HCT116 (cell line): ENCODE measurements around the gene ZYX. TPM values are rescaled to one million over a fixed set of nuclear protein-coding genes. Genes with fewer than 3 reads are reported as not detected.

Experiments
- ATAC-seq: fragments of 200-7000 bp; cut with Tn5 transposase; 2 replicates; pipeline ENCODE4 v1.9.1; 2020; ENCODE audit warnings: mild to moderate bottlenecking, moderate library complexity
- BruUV-seq: library from RNA; stranded (reverse); fragments of 400-500 nt; replicated peaks from 2 replicates; lab custom pipeline; 2021; lab: Mats Ljungman, UMichigan
- CTCF ChIA-PET: fragments of 300-600 bp; sonication (Branson Sonifier 250); formaldehyde crosslinking; loops from one replicate; lab custom pipeline; 2021; ENCODE audit warnings: antibody characterized with exemption; lab: Charles Lee
- POLR2A ChIA-PET: fragments of 300-600, 350-600 bp; sonication (Branson Sonifier 250); formaldehyde crosslinking; loops from one replicate; lab custom pipeline; 2021; ENCODE audit warnings: antibody characterized with exemption; lab: Charles Lee
- RAD21 ChIA-PET, 2 experiments: fragments of 300-600 bp; sonication (Branson Sonifier 250); formaldehyde crosslinking; loops; one replicate each; lab custom pipeline; 2023; ENCODE audit warnings: low total read pairs in 2 of 2; ENCODE audit not compliant: uncharacterized antibody in 2 of 2, unreplicated experiment in 2 of 2, low non-redundant PET in 1 of 2; lab: Charles Lee
- DNase-seq: peaks from one replicate; pipeline ENCODE4 v3.0.0-alpha.2; 2010; ENCODE audit warnings: low read depth, low spot score
- H2AFZ ChIP-seq: fragments of 200-600 bp; shearing (Covaris generic), sonication (generic); 2 replicates; pipeline ENCODE4 v1.6.1; 2017; ENCODE audit warnings: low read depth, mixed run types, mixed read lengths, antibody characterized with exemption, low read length; ENCODE audit not compliant: poor library complexity, severe bottlenecking
- H3K27ac ChIP-seq: 2 replicates; pipeline ENCODE4 v1.5.1; 2012; ENCODE audit warnings: low read depth, low read length
- H3K27me3 ChIP-seq: fragments of 200-600 bp; sonication (generic); 2 replicates; pipeline ENCODE4 v1.6.1; 2016; ENCODE audit warnings: mixed run types, low read length, mixed read lengths; ENCODE audit not compliant: insufficient read depth
- H3K36me3 ChIP-seq, 2 experiments: fragments of 200-500 bp in 1 of 2; fragments of 200-600 bp in 1 of 2; sonication (Bioruptor generic) in 1 of 2; sonication (generic) in 1 of 2; 2 replicates each; pipeline versions ENCODE4 v1.5.1 to v1.6.1; 2014 to 2016; ENCODE audit warnings: low read length in 2 of 2, inconsistent platforms in 1 of 2, mixed read lengths in 1 of 2, mixed run types in 1 of 2; ENCODE audit not compliant: insufficient read depth in 2 of 2, control insufficient read depth in 1 of 2
- H3K4me1 ChIP-seq, 2 experiments: fragments of 200-600 bp in 1 of 2; sonication (generic) in 1 of 2; 2 replicates each; pipeline versions ENCODE4 v1.5.1 to v1.6.1; 2012 to 2017; ENCODE audit warnings: low read length in 2 of 2, inconsistent platforms in 1 of 2, mild to moderate bottlenecking in 1 of 2, mixed read lengths in 1 of 2, mixed run types in 1 of 2, moderate library complexity in 1 of 2; ENCODE audit not compliant: insufficient read depth in 2 of 2, control insufficient read depth in 1 of 2
- H3K4me2 ChIP-seq: fragments of 200-600 bp; sonication (generic); 2 replicates; pipeline ENCODE4 v1.6.1; 2017; ENCODE audit warnings: mixed run types, low read length, mixed read lengths
- H3K4me3 ChIP-seq, 2 experiments: fragments of 200-600 bp in 1 of 2; sonication (generic) in 1 of 2; replicated peaks in 1 of 2; 2 replicates each; pipeline ENCODE4 v1.5.1; 2011 to 2016; ENCODE audit warnings: low read length in 2 of 2, control low read depth in 1 of 2, low read depth in 1 of 2, mild to moderate bottlenecking in 1 of 2, mixed read lengths in 1 of 2, mixed run types in 1 of 2
- H3K79me2 ChIP-seq: fragments of 200-600 bp; sonication (generic); 2 replicates; pipeline ENCODE4 v1.6.1; 2017; ENCODE audit warnings: mild to moderate bottlenecking, mixed run types, low read length, moderate library complexity, mixed read lengths; ENCODE audit not compliant: insufficient read depth
- H3K9ac ChIP-seq: fragments of 200-600 bp; sonication (generic); 2 replicates; pipeline ENCODE4 v1.6.1; 2016; ENCODE audit warnings: low read length, mixed read lengths
- H3K9me2 ChIP-seq: fragments of 200-600 bp; sonication (generic), shearing (Covaris generic); 2 replicates; pipeline ENCODE4 v1.6.1; 2017; ENCODE audit warnings: mixed run types, mild to moderate bottlenecking, moderate library complexity; ENCODE audit not compliant: insufficient read depth
- H3K9me3 ChIP-seq, 2 experiments: fragments of 200-500 bp in 1 of 2; fragments of 200-600 bp in 1 of 2; sonication (Bioruptor generic) in 1 of 2; sonication (generic) in 1 of 2; 2 replicates each; pipeline ENCODE4 v1.6.1; 2014 to 2017; ENCODE audit warnings: low read length in 2 of 2, mixed read lengths in 2 of 2, inconsistent platforms in 1 of 2, low read depth in 1 of 2, mild to moderate bottlenecking in 1 of 2, mixed run types in 1 of 2, moderate library complexity in 1 of 2; ENCODE audit not compliant: control insufficient read depth in 1 of 2, insufficient read depth in 1 of 2
- H4K20me1 ChIP-seq: fragments of 200-600 bp; sonication (generic), shearing (Covaris generic); 2 replicates; pipeline ENCODE4 v1.6.1; 2017; ENCODE audit warnings: mixed run types, mild to moderate bottlenecking, moderate library complexity; ENCODE audit not compliant: insufficient read depth
- CEBPB ChIP-seq: IDR thresholded peaks from 2 replicates; pipeline ENCODE4 v1.6.1; 2012; ENCODE audit warnings: low read depth
- EZH2 ChIP-seq: fragments of 200-600 bp; sonication (generic); IDR thresholded peaks from 2 replicates; pipeline ENCODE4 v1.6.1; 2017; ENCODE audit warnings: antibody characterized with exemption, mixed run types
- JUND ChIP-seq: IDR thresholded peaks from 2 replicates; pipeline ENCODE4 v1.6.1; 2012
- POLR2A ChIP-seq: IDR thresholded peaks from 2 replicates; pipeline ENCODE4 v1.7.0; 2011; ENCODE audit warnings: borderline replicate concordance; ENCODE audit not compliant: insufficient read depth, insufficient read length; ENCODE audit errors: extremely low read depth
- RAD21 ChIP-seq: IDR thresholded peaks from 2 replicates; pipeline ENCODE4 v1.6.1; 2012; ENCODE audit warnings: low read depth, mild to moderate bottlenecking
- SIN3A ChIP-seq: IDR thresholded peaks from 2 replicates; pipeline ENCODE4 v1.6.1; 2012; ENCODE audit warnings: low read depth
- SP1 ChIP-seq: IDR thresholded peaks from 2 replicates; pipeline ENCODE4 v1.6.1; 2012; ENCODE audit warnings: low read depth
- SRF ChIP-seq: IDR thresholded peaks from 2 replicates; pipeline ENCODE4 v1.6.1; 2012; ENCODE audit warnings: low read depth
- TCF7L2 ChIP-seq: IDR thresholded peaks from 2 replicates; pipeline ENCODE4 v1.7.0; 2011; ENCODE audit warnings: borderline replicate concordance, inconsistent platforms; ENCODE audit not compliant: insufficient read depth, insufficient read length; ENCODE audit errors: extremely low read depth
- ZNF274 ChIP-seq: fragments of 200-500 bp; sonication (Bioruptor generic); IDR thresholded peaks from 2 replicates; pipeline ENCODE4 v1.6.1; 2014; ENCODE audit warnings: mild to moderate bottlenecking, low read depth, low read length, inconsistent platforms
- intact Hi-C: fragments of 100-400 bp; cut with micrococcal nuclease; formaldehyde crosslinking; loops from 2 replicates; pipeline ENCODE4 v1.10.0; 2022
- total RNA-seq: library from RNA; stranded (reverse); gene quantifications from one replicate; pipeline ENCODE4 v1.2.1, GENCODE V29; 2021; ENCODE audit not compliant: unreplicated experiment
- TF ChIP-seq, protein P1 (sequence below): IDR thresholded peaks from 2 replicates; pipeline ENCODE4 v1.6.1; 2012
- TF ChIP-seq, protein P2 (sequence below): IDR thresholded peaks from 2 replicates; pipeline ENCODE4 v1.6.1; 2012; ENCODE audit warnings: low read depth
- TF ChIP-seq, protein P3 (sequence below): IDR thresholded peaks from 2 replicates; pipeline ENCODE4 v1.6.1; 2011; ENCODE audit warnings: mild to moderate bottlenecking, low read length, moderate library complexity; ENCODE audit not compliant: insufficient replicate concordance; ENCODE audit errors: extremely low read depth

Gene ZYX
- total RNA-seq, 1 experiment from 2014 or later: 144 TPM

DNA sequence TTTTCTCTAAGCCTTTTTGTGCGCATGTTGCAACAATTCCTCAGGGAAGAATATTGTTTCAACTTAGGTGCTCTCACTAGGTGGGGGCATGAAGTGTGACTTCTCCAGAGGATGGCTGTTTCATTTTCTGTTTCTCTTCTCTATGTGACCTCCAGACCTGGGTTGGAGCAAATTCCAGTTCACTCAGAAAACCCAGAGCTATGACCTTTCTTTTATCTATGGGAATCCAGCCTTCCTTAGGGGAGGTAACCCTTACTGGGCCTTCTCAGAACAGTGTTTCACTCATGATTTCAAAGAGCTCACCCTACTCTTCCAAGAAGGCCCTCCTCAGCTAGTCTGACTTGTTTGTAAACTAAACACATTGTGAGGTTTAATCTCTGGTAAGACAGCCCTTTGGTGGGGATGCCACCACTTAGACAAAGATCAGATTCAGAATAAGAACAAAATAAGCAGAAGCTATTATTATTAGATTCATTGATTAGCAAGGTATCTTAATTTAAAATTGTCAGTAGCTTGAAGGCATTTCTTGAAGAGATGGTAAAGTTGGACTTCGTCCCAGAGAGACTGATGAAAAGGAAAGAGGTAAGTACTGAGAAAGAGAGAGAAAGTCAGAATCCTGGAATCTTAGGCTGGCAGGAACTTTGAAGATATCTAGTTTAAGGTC is 45.5 kb downstream of the ZYX start:
- Histone ChIP-seq H3K4me1 (peaks cover 0 to 12% of the 10 kb centered on the region in 2 experiments; a peak in 2 of 4 replicates), H3K27me3 (no peaks in the 10 kb centered on the region), H3K4me3 (no peak overlapping the region), H3K9ac (no peak overlapping the region), H3K4me2 (no peak overlapping the region), H3K9me3 (no peaks in the 10 kb centered on the region), H3K36me3 (no peaks in the 10 kb centered on the region), H2AFZ (peak overlapping the region; percentile 32), H4K20me1 (no peaks in the 10 kb centered on the region), H3K27ac (no peak overlapping the region), H3K79me2 (no peaks in the 10 kb centered on the region), H3K9me2 (no peaks in the 10 kb centered on the region)
- no peak for TF ChIP-seq TCF7L2
- TF ChIP-seq ZNF274: no peak
- TF ChIP-seq SP1: no peak
- TF ChIP-seq RAD21: no peak
- TF ChIP-seq, protein P1, sequence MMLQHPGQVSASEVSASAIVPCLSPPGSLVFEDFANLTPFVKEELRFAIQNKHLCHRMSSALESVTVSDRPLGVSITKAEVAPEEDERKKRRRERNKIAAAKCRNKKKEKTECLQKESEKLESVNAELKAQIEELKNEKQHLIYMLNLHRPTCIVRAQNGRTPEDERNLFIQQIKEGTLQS: no peak
- no peak for TF ChIP-seq EZH2
- intact Hi-C loops: no loop called here
- RAD21 ChIA-PET: no interaction called here
- DNase-seq (no peak), ATAC-seq (no peak)
- CTCF ChIA-PET: no interaction called here
- no TSS peak for BruUV-seq
- POLR2A ChIA-PET: no interaction called here

DNA sequence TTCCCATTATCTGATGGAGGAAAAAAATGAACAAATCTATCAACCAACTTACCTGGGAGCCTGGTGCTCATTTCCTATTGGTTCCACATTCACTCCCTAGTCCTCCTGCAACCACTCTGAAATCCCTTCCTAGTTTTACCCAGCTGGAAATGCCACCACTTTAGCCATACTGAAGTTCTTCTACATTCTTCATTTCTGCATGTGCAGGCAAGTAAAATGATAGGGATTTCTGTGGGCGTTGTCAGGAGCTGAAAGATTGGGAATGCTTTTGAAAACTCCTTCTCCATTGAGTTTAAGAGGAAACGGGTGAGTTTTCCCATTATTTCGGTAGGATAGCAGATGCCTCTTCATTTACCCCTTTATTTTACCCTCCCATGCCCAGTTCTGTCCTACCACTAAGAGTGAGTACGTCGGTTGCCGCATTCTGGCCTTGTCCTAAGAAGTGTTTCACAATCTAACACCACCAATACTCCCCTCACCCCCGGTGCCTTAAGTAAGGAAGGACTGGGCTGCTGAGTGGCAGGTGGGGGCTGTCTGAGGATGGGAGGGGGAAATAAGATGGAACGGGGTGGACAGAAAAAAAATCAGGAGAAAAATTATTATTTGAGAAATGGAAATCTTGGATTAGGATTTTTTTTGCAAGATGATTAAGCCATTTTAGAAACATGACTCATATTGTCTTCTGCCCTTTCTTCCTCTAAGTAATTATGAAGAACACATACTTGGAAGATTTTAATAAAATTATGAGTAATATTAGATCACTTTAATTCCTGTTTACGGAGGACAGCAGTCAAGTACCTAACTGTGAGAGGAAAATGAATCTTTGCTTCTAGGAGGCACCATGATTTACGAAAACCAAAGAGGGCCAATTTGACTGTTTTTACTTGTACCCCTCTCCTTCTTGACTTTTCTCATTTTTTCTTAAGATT is 48.9 kb downstream of the ZYX start:
- DNase-seq (no peak), ATAC-seq (no peak)
- H3K79me2 ChIP-seq: no peaks in the 10 kb centered on the region
- H3K4me1 ChIP-seq: peaks cover 0 to 12% of the 10 kb centered on the region in 2 experiments; a peak in 2 of 4 replicates
- intact Hi-C loops: no loop called here
- CTCF ChIA-PET: no interaction called here
- H3K9me3 ChIP-seq: no peaks in the 10 kb centered on the region
- H3K27ac ChIP-seq: no peak overlapping the region
- POLR2A ChIA-PET: no interaction called here
- BruUV-seq: no TSS peak
- no peaks in the 10 kb centered on the region for H3K27me3 ChIP-seq
- RAD21 ChIA-PET: no interaction called here
- H2AFZ ChIP-seq: peak overlapping the region; percentile 44
- no peaks in the 10 kb centered on the region for H4K20me1 ChIP-seq
- H3K36me3 ChIP-seq: no peaks in the 10 kb centered on the region
- no peak overlapping the region for H3K9ac ChIP-seq
- H3K4me3 ChIP-seq: no peak overlapping the region
- H3K9me2 ChIP-seq: no peaks in the 10 kb centered on the region
- no peak overlapping the region for H3K4me2 ChIP-seq
- TF ChIP-seq CEBPB (no peak), POLR2A (no peak), JUND (no peak), SRF (no peak), RAD21 (no peak), SIN3A (no peak)
- TF ChIP-seq, protein P2, sequence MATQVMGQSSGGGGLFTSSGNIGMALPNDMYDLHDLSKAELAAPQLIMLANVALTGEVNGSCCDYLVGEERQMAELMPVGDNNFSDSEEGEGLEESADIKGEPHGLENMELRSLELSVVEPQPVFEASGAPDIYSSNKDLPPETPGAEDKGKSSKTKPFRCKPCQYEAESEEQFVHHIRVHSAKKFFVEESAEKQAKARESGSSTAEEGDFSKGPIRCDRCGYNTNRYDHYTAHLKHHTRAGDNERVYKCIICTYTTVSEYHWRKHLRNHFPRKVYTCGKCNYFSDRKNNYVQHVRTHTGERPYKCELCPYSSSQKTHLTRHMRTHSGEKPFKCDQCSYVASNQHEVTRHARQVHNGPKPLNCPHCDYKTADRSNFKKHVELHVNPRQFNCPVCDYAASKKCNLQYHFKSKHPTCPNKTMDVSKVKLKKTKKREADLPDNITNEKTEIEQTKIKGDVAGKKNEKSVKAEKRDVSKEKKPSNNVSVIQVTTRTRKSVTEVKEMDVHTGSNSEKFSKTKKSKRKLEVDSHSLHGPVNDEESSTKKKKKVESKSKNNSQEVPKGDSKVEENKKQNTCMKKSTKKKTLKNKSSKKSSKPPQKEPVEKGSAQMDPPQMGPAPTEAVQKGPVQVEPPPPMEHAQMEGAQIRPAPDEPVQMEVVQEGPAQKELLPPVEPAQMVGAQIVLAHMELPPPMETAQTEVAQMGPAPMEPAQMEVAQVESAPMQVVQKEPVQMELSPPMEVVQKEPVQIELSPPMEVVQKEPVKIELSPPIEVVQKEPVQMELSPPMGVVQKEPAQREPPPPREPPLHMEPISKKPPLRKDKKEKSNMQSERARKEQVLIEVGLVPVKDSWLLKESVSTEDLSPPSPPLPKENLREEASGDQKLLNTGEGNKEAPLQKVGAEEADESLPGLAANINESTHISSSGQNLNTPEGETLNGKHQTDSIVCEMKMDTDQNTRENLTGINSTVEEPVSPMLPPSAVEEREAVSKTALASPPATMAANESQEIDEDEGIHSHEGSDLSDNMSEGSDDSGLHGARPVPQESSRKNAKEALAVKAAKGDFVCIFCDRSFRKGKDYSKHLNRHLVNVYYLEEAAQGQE: no peak
- TF ChIP-seq, protein P3, sequence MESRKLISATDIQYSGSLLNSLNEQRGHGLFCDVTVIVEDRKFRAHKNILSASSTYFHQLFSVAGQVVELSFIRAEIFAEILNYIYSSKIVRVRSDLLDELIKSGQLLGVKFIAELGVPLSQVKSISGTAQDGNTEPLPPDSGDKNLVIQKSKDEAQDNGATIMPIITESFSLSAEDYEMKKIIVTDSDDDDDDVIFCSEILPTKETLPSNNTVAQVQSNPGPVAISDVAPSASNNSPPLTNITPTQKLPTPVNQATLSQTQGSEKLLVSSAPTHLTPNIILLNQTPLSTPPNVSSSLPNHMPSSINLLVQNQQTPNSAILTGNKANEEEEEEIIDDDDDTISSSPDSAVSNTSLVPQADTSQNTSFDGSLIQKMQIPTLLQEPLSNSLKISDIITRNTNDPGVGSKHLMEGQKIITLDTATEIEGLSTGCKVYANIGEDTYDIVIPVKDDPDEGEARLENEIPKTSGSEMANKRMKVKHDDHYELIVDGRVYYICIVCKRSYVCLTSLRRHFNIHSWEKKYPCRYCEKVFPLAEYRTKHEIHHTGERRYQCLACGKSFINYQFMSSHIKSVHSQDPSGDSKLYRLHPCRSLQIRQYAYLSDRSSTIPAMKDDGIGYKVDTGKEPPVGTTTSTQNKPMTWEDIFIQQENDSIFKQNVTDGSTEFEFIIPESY: no peak
